ENCODE results near the gene ELMOD3.
"Not testable (repeated sequence)": the region's sequence is repeated elsewhere in the genome, so short reads cannot be mapped to it uniquely, and the experiment has no call there.

ELMOD3 gene

GRCh38 chr2:85427300-85427835, 72.8 kb downstream of the ELMOD3 start:
- DNase-seq (ENCODE audit: low read depth): no peak

GRCh38 chr2:85428343-85428881, 73.8 kb downstream of the ELMOD3 start:
- DNase-seq (ENCODE audit: low read depth): peak; percentile 61

- no peak for DNase-seq (ENCODE audit: low read depth)
Measured at GRCh38 chr2:85429213-85429923, 74.8 kb downstream of the ELMOD3 start.

GRCh38 chr2:85429924-85430289, 75.3 kb downstream of the ELMOD3 start:
- no peak for DNase-seq (ENCODE audit: low read depth)

- peak; percentile 43 for DNase-seq (ENCODE audit: low read depth)
Measured at GRCh38 chr2:85430752-85431569, 76.4 kb downstream of the ELMOD3 start.

GRCh38 chr2:85431570-85432205, 77.1 kb downstream of the ELMOD3 start:
- DNase-seq (ENCODE audit: low read depth): no peak

- peak; percentile 86 for DNase-seq (ENCODE audit: low read depth)
Measured at GRCh38 chr2:85433511-85434089, 79.0 kb downstream of the ELMOD3 start.

GRCh38 chr2:85434696-85435095, 80.1 kb downstream of the ELMOD3 start:
- DNase-seq (ENCODE audit: low read depth): no peak

- DNase-seq (ENCODE audit: low read depth): no peak
Measured at GRCh38 chr2:85435220-85435958, 80.8 kb downstream of the ELMOD3 start.

GRCh38 chr2:85435981-85436835, 81.6 kb downstream of the ELMOD3 start:
- DNase-seq (ENCODE audit: low read depth): no peak

- DNase-seq (ENCODE audit: low read depth): no peak
Measured at GRCh38 chr2:85436836-85437487, 82.4 kb downstream of the ELMOD3 start.

GRCh38 chr2:85437488-85438200, 83.1 kb downstream of the ELMOD3 start:
- peak; percentile 97 for DNase-seq (ENCODE audit: low read depth)

GRCh38 chr2:85438201-85439024, 83.8 kb downstream of the ELMOD3 start:
- no peak for DNase-seq (ENCODE audit: low read depth)

- no peak for DNase-seq (ENCODE audit: low read depth)
Measured at GRCh38 chr2:85439025-85439472, 84.5 kb downstream of the ELMOD3 start.

- DNase-seq (ENCODE audit: low read depth): not testable (repeated sequence)
Measured at GRCh38 chr2:85439569-85439968, 85.0 kb downstream of the ELMOD3 start.

- DNase-seq (ENCODE audit: low read depth): no peak
Measured at GRCh38 chr2:85439986-85440385, 85.4 kb downstream of the ELMOD3 start.

GRCh38 chr2:85440729-85441128, 86.2 kb downstream of the ELMOD3 start:
- no peak for DNase-seq (ENCODE audit: low read depth)
